Neutrophil (primary cell): Measurements from ENCODE around the gene GRM1.

Experiments used
- H3K27ac ChIP-seq: fragments of 200-600 bp; sonication (generic); 2 replicates; pipeline ENCODE4 v1.5.1; 2016; ENCODE audit warnings: mild to moderate bottlenecking, moderate library complexity
- H3K27me3 ChIP-seq: fragments of 200-600 bp; sonication (generic); 2 replicates; pipeline ENCODE4 v1.6.0; 2016; ENCODE audit warnings: mild to moderate bottlenecking
- H3K36me3 ChIP-seq: fragments of 200-600 bp; sonication (generic); 2 replicates; pipeline ENCODE4 v1.5.1; 2017
- H3K4me1 ChIP-seq, 2 experiments: fragments of 200-600 bp in 1 of 2; sonication (generic) in 1 of 2; 1 replicate in 1 of 2; 2 replicates in 1 of 2; pipeline versions ENCODE4 v1.5.1 to v1.6.1; 2013 to 2016; ENCODE audit warnings: low read depth in 1 of 2, low read length in 1 of 2, mild to moderate bottlenecking in 1 of 2, moderate library complexity in 1 of 2; ENCODE audit not compliant: control insufficient read depth in 1 of 2, insufficient read depth in 1 of 2
- H3K4me3 ChIP-seq, 2 experiments: fragments of 200-600 bp in 1 of 2; sonication (generic) in 1 of 2; 1 replicate in 1 of 2; 2 replicates in 1 of 2; pipeline ENCODE4 v1.5.1; 2013 to 2016; ENCODE audit warnings: low read depth in 1 of 2, low read length in 1 of 2, mild to moderate bottlenecking in 1 of 2, moderate library complexity in 1 of 2
- H3K9me3 ChIP-seq: fragments of 200-600 bp; sonication (generic); 2 replicates; pipeline ENCODE4 v1.5.1; 2016
- TF ChIP-seq, protein P1 (sequence below): fragments of 200-600 bp; sonication (generic); IDR thresholded peaks from 2 replicates; pipeline ENCODE4 v1.5.1; 2016; ENCODE audit warnings: antibody characterized with exemption

GRM1 gene

DNA sequence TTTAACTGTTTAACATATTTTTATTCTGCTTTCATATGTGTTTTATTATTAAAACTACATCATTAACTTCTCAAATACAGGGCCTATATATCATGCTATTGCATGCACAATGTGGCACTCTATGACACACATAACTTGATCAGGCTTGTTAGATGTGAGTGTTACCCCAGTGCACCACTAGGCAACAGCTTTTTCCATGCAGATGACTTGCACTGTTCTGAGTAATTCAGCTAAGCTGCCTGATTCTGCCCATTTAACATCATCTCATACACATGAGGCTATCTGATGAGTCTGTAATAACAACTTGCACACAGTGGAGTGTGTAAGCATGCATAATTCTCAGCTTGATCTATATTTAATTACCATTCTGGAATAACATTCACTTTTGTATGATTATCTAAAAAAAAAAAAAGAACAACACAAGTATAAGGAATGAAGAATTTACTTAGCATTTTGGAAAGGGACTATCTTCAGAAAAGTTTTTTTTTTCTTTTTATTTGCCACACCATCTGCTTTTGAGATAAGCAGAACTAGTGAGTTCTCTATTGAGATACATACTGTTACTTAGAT lies 83.1 kb downstream of the GRM1 start:
- no peaks in the 10 kb centered on the region for H3K27me3 ChIP-seq
- no peaks in the 10 kb centered on the region for H3K4me1 ChIP-seq
- H3K36me3 ChIP-seq, result no peaks in the 10 kb centered on the region
- no peak overlapping the region for H3K4me3 ChIP-seq
- no peaks in the 10 kb centered on the region for H3K9me3 ChIP-seq
- TF ChIP-seq, protein P1, sequence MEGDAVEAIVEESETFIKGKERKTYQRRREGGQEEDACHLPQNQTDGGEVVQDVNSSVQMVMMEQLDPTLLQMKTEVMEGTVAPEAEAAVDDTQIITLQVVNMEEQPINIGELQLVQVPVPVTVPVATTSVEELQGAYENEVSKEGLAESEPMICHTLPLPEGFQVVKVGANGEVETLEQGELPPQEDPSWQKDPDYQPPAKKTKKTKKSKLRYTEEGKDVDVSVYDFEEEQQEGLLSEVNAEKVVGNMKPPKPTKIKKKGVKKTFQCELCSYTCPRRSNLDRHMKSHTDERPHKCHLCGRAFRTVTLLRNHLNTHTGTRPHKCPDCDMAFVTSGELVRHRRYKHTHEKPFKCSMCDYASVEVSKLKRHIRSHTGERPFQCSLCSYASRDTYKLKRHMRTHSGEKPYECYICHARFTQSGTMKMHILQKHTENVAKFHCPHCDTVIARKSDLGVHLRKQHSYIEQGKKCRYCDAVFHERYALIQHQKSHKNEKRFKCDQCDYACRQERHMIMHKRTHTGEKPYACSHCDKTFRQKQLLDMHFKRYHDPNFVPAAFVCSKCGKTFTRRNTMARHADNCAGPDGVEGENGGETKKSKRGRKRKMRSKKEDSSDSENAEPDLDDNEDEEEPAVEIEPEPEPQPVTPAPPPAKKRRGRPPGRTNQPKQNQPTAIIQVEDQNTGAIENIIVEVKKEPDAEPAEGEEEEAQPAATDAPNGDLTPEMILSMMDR, result no peak
- H3K27ac ChIP-seq, result no peak overlapping the region

DNA sequence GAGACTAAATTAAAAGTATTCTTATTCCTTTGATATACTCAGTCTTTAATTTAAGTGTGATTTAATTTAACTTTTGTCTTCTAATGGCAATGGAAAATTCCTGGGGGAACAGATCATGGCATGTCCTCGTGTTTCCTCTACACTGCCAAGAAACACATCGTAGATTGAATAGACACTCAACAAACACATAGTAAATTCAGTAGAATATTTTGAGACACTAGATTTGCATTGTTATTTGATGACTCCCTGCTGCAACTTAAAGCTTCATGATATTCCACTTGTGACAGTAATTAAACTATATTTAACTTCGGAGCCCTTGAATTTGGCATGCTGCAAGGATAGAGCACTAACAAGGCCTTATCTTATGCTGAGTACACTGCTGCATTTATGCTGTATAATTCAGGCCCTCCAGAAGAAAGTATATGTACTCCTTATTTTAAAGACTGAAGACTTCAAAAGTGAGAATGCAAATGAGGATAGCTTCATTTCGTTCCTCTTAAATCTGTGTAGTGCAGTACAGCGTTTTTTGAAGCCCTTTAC lies 84.3 kb downstream of the GRM1 start:
- no peak overlapping the region for H3K4me3 ChIP-seq
- H3K4me1 ChIP-seq, result no peaks in the 10 kb centered on the region
- no peaks in the 10 kb centered on the region for H3K27me3 ChIP-seq
- no peaks in the 10 kb centered on the region for H3K36me3 ChIP-seq
- no peak overlapping the region for H3K27ac ChIP-seq
- H3K9me3 ChIP-seq, result no peaks in the 10 kb centered on the region
- TF ChIP-seq, protein P1, result no peak

DNA sequence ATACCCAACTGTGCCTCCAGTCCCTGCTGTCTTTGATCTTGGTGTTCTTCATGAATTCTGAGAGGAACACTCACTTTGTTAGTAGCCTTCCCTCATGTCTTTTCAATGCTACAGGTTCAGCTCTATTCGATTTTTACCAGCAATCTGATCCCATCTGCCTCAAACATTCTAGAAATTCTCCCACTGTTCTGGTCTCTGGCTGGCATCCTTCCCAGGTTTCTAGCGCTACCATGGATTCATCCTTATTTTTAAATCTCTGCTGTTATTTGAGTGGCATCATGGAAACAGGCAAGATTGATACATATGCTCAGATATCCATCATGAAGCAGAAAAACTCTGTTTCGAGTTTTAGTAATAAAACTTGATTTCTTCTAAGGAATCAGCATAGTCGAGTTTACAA lies 94.8 kb downstream of the GRM1 start:
- H3K27me3 ChIP-seq, result no peaks in the 10 kb centered on the region
- H3K4me3 ChIP-seq, result no peak overlapping the region
- H3K4me1 ChIP-seq, result no peaks in the 10 kb centered on the region
- H3K36me3 ChIP-seq, result no peaks in the 10 kb centered on the region
- TF ChIP-seq, protein P1, result no peak
- no peaks in the 10 kb centered on the region for H3K9me3 ChIP-seq
- H3K27ac ChIP-seq, result no peak overlapping the region

GRCh38 chr6:146127447-146128215 lies 98.8 kb downstream of the GRM1 start:
- H3K27me3 ChIP-seq, result no peaks in the 10 kb centered on the region
- H3K36me3 ChIP-seq, result no peaks in the 10 kb centered on the region
- no peak overlapping the region for H3K4me3 ChIP-seq
- no peaks in the 10 kb centered on the region for H3K4me1 ChIP-seq
- no peak overlapping the region for H3K27ac ChIP-seq
- H3K9me3 ChIP-seq, result no peaks in the 10 kb centered on the region
- TF ChIP-seq, protein P1, result no peak

DNA sequence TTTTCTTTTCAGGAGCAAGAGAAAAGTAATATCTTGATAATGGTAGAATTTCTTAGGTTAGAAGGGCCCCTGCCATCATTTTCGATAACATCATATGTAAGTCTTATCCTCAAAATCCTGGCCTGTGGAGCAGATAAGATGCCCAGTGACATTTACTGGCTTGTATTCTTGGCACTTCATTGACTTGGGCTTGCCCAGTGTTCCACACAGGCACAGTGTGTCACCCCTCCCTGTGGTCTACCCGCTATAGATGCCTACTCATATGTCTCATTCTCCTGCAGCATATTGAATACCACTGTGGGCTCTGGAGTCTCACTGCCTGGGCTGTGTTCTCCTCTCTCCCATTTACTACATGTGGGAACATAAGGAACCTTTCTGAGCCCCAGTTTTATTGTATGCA lies 105.0 kb downstream of the GRM1 start:
- no peak overlapping the region for H3K4me3 ChIP-seq
- H3K36me3 ChIP-seq, result no peaks in the 10 kb centered on the region
- H3K27ac ChIP-seq, result no peak overlapping the region
- peaks cover 4% of the 10 kb centered on the region for H3K9me3 ChIP-seq
- TF ChIP-seq, protein P1, result no peak
- no peaks in the 10 kb centered on the region for H3K4me1 ChIP-seq
- no peaks in the 10 kb centered on the region for H3K27me3 ChIP-seq
